ENCODE measurements around the gene CDKAL1.
"Not testable (repeated sequence)": the region's sequence is repeated elsewhere in the genome, so short reads cannot be mapped to it uniquely, and the experiment has no call there.

The CDKAL1 gene

GRCh38 chr6:20751293-20751935 is 217.2 kb downstream of the CDKAL1 start:
- DNase-seq = no peak

GRCh38 chr6:20755631-20756030 is 221.4 kb downstream of the CDKAL1 start:
- DNase-seq = no peak

- DNase-seq = not testable (repeated sequence)
These were observed 222.4 kb downstream of the CDKAL1 start for GRCh38 chr6:20756584-20757147.

GRCh38 chr6:20757761-20758160 is 223.5 kb downstream of the CDKAL1 start:
- DNase-seq = no peak

- DNase-seq = no peak
These were observed 229.0 kb downstream of the CDKAL1 start for GRCh38 chr6:20763296-20763695.

GRCh38 chr6:20769631-20770030 is 235.4 kb downstream of the CDKAL1 start:
- no peak for DNase-seq

GRCh38 chr6:20770773-20771172 is 236.5 kb downstream of the CDKAL1 start:
- DNase-seq = no peak

- no peak for DNase-seq
These were observed 237.2 kb downstream of the CDKAL1 start for GRCh38 chr6:20771409-20771808.

- DNase-seq = no peak
These were observed 239.6 kb downstream of the CDKAL1 start for GRCh38 chr6:20773822-20774221.

GRCh38 chr6:20775981-20776380 is 241.7 kb downstream of the CDKAL1 start:
- no peak for DNase-seq

GRCh38 chr6:20777801-20778200 is 243.5 kb downstream of the CDKAL1 start:
- DNase-seq = no peak

GRCh38 chr6:20778459-20778858 is 244.2 kb downstream of the CDKAL1 start:
- no peak for DNase-seq

- DNase-seq = no peak
These were observed 244.7 kb downstream of the CDKAL1 start for GRCh38 chr6:20778912-20779311.

GRCh38 chr6:20789162-20789561 is 254.9 kb downstream of the CDKAL1 start:
- DNase-seq = no peak

- no peak for DNase-seq
These were observed 256.0 kb downstream of the CDKAL1 start for GRCh38 chr6:20790032-20790791.

- DNase-seq = no peak
These were observed 256.8 kb downstream of the CDKAL1 start for GRCh38 chr6:20791074-20791473.

GRCh38 chr6:20791944-20792343 is 257.7 kb downstream of the CDKAL1 start:
- no peak for DNase-seq

- no peak for DNase-seq
These were observed 258.9 kb downstream of the CDKAL1 start for GRCh38 chr6:20793174-20793573.

- DNase-seq = no peak
These were observed 263.3 kb downstream of the CDKAL1 start for GRCh38 chr6:20797597-20797996.

GRCh38 chr6:20800229-20800628 is 266.0 kb downstream of the CDKAL1 start:
- no peak for DNase-seq

- DNase-seq = no peak
These were observed 266.4 kb downstream of the CDKAL1 start for GRCh38 chr6:20800653-20801052.

- DNase-seq = no peak
These were observed 267.3 kb downstream of the CDKAL1 start for GRCh38 chr6:20801595-20801994.

- no peak for DNase-seq
These were observed 268.3 kb downstream of the CDKAL1 start for GRCh38 chr6:20802596-20802995.

GRCh38 chr6:20805021-20805420 is 270.8 kb downstream of the CDKAL1 start:
- DNase-seq = no peak

Data from CD4-positive, alpha-beta T cell treated with Interferon gamma for 1 hour (primary cell).